NCI-H146 (cell line): ENCODE measurements around the gene ARHGAP9.

Experiments used
- DNase-seq: peaks from one replicate; lab custom pipeline; 2025; lab: John Stamatoyannopoulos, UW

ARHGAP9 gene

DNA sequence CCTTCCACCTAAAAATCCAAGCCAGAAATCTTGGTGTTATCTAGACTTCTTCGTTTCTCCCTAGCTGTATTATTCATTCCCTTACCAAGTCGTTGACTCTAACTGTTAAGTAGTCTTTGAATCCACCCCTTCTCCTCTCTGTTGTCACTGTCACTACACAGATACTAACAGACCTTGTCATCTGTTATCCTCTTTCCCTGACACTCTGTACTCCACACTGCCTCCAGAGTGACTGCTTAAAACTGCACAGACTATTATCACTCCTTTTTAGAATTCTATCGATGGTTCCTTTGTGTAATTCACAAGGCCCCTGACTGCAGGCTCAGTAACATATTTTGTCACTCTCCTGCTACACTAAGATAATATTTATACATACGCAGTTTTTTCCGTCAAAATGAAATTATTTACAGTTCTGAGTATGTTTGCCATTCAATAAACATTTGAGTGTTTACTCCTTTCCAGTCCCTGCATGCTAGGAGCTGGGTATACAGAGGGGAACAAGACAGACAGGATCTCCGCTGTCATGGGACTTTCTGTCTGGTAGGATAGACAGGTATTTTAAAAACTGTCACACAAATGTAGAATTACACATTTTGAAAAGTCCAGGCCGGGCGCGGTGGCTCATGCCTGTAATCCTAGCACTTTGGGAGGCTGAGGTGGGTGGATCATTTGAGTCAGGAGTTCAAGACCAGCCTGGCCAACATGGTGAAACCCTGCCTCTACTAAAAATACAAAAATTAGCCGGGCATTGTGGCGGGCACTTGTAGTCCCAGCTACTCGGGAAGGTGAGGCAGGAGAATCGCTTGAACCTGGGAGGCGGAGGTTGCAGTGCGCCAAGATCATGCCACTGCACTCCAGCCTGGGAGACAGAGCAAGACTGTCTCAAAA lies 12.0 kb upstream of the ARHGAP9 start:
- no peak for DNase-seq

DNA sequence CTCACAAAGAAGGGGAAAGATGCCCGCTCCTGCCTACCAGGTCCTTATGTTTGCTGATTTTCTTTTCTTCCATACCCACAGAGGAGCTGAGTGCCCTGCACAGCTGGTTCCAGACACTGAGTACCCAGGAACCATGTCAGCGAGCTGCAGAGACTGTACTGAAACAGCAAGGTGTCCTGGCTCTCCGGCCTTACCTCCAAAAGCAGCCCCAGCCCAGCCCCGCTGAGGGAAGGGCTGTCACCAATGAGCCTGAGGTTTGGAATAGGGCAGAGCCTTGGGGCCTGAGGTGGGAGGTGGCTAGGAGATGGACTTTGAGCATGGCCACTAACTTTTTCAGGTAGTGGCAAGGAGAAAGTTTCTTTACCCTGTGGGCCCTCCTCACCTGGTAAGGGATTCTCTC lies 10.5 kb upstream of the ARHGAP9 start:
- no peak for DNase-seq

DNA sequence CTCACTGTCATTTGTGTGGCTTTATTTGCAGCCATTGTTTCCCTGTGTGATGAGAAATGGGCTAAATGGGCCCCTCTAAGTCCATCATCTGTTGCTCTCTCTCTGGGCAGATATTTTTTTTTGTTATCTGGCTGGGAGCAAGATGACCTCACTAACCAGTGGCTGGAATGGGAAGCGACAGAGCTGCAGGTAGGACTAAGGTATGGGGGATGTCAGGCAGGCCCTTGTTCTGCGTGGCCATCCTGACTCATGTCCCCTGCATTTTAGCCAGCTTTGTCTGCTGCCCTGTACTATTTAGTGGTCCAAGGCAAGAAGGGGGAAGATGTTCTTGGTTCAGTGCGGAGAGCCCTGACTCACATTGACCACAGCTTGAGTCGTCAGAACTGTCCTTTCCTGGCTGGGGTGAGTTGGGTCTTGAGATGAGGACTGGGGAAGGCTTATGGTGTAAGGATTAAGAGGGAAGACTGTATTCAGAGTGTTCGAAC lies 9.5 kb upstream of the ARHGAP9 start:
- DNase-seq: no peak

DNA sequence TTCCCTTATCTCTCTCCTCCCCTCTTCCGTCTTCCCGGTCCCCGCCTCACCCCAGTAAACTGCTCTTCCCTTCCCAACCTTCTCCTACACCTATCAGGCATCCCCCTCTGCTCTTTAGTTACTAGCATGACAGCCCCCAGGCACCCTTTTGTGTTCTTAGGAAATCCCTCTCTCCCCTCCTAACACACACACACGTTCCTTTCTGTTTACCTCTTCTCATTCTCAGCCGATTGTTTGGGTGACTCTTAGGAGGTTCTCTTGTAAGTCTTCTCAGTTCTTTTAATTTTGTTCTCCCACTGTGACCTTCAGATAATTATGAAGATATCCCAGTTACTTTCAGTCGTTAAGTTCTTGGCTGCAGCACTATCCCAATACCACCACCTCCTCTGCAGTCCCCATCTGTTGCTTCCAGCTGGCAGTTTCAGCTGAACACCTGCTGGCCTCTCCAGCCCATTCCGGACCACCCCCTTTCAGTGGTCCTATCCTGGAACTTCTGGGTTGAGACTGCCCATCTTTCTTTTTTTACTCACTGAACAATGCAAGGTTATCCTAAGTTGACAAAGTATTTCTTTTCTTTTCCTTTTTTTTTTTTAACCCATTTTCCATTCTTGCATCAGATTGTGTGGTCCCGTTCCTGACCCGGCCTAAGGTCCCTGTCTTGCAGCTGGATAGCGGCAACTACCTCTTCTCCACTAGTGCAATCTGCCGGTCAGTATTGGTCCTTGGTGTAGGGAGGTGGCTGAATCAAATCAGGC lies 8.9 kb upstream of the ARHGAP9 start:
- peak; percentile 23 for DNase-seq

GRCh38 chr12:57487597-57488401 lies 8.1 kb upstream of the ARHGAP9 start, which contains the start of gene MARS1:
MARS1 (plus strand) TSS chr12:57488068; CDS start chr12:57488091, 23 bp downstream.
- peak; percentile 96 for DNase-seq

DNA sequence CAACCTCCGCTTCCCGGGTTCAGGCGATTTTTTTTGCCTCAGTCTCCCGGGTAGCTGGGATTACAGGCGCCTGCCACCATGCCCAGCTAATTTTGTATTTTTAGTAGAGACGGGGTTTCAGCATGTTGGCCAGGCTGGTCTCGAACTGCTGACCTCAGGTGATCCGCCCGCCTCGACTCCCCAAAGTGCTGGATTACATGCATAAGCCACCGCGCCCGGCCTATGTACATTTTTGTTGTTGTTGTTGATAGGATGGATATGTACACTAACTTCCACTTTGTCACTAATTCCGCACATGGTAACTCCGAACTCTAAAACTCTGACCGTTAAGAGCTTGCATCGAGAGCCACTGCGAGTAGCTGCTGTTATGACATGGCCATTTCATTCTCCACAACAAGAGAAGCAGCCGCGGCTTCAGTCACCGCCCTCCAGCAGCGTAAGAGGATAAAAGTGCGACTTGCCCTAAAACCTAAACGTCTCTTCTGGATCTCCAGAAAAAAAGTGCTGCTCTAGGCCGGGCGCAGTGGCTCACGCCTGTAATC lies 7.5 kb upstream of the ARHGAP9 start:
- no peak for DNase-seq

DNA sequence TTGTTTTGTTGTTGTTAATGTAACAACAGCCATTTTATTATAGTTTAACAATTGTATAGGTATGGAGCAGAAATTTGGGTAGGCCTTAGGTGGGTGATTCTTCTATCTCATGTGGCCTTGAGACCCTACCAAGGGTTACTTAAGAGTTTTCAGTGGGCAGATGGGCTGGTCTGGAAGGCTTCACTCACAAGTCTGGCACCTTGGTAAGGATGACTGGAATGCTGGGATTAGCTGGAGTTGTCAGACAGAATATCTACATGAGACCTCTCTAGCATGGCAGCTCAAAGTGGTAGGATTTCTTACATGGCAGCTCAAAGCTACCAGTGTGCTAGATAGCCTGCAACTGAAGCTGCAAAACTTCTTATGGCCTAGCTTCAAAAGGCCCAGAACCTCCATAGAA lies 6.0 kb upstream of the ARHGAP9 start:
- no peak for DNase-seq

- no peak for DNase-seq
Measured at GRCh38 chr12:57483466-57483865, 3.8 kb upstream of the ARHGAP9 start.

GRCh38 chr12:57481671-57482070 lies 2.0 kb upstream of the ARHGAP9 start:
- DNase-seq: no peak

DNA sequence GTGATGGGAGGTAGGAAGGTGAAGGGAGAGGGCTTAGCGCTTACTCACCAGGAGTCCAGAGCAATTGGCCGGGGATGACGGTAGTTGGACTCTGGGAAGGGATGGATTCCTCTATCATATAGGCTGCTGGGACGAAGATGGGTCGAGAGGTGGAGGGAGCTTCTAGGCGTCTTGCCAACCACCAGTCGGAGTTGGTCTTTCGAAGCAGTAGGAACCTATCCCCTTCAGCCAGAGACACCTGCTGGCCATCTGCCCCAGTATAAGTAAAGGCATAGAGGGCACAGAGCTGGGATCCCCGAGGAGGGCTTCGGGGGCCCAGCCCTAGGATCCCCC lies 657 bp downstream of the ARHGAP9 start:
- no peak for DNase-seq

- DNase-seq: no peak
Measured at GRCh38 chr12:57477710-57478681, 1.7 kb downstream of the ARHGAP9 start.

DNA sequence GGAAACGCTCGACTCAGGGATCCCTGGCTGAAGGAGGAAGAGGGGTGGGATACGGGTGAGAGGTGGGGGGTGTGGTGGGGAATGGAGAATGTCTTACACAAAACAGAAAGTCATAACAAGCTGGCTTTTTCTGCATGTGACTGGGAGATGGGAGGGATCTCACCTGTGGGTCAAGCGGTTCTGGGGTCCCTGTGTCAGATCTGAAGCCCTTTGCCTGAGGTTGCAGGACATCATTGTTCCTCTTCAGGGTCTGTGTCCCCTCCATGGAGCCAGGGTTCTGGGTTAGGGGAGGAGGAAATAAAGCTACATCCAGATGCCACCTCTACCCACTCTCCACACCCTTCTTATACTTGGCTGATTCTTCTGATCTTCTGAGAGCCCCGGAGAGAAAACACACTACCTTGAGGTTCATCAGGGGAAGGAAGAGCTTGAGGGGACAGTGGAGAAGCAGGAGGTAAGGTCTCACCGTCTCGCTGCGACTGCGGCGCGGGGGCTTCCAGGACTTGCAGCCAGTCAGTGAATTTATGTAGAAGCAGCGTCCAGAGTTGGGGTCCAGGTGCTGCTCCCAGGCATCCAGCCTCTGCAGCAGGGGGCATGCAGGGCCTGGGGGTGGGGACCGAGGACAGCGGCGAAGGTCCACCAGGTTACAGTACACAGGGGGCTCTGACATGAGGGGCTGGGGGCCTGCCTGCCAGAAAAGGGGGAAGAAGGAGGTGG lies 2.5 kb downstream of the ARHGAP9 start:
- no peak for DNase-seq

GRCh38 chr12:57476162-57476992 lies 3.3 kb downstream of the ARHGAP9 start:
- DNase-seq: no peak

DNA sequence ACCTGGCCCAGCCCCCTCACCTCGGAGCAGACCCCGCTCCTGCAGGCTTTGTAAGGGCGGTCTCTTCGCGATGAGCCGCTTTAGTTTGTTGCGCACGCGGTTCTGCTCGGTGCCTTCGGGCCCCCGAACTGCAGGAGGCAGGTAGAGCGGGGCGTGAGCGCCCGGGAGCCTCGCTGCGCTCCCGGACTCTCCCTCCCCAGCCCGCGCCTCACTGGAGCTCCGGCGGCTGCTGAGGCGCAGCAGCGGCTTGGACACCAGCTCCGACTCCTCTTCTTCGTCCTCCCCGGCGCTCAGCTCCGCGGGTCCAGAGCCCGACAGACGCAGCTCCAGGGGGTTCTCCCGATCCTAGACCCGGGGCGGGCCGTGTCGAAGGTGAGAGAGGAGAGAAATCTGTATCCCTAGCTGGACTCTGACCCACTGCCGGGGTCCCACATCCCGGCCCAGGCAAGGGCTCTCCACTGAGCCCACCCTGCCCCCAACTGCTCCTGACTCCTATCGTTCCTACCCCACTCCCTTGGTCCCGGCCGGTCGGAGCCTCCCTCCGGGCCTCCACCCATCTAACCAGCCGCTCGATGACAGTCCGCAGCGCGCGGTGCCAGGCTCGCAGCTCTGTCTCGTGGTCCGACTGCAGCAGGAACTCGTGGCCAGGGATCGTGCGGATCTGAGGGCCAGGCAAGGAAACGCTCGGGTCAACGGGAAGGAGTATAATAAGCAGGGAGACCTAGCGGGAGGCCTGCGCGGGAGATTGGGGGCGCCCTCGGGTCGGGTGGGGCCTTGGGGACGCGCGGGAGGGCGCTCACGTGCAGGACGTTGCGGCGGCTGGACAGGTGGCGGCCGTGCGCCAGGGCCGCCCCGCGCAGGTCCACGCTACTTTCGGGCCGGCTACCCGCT lies 4.2 kb downstream of the ARHGAP9 start:
- peak; percentile 38 for DNase-seq

GRCh38 chr12:57474862-57475261 lies 4.8 kb downstream of the ARHGAP9 start:
- no peak for DNase-seq

DNA sequence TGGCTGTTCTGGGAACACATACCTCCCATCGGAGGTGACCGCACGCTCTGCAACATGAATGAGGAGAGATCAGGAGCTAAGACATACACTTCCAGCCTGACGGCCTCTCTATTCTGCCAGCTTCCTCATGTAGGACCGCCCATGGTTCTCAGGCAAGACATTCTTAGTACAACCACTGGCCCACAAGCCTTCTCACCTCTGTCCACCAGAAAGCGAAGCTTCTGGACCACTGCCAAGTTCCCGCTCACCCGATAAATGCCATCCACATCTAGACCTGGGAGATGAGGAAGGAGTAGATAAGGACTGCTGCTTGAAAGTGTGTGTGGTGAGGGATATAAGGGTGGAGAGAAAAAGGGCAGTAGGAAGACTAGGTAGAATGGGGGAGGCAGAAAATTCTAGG lies 5.2 kb downstream of the ARHGAP9 start:
- no peak for DNase-seq

- DNase-seq: no peak
Measured at GRCh38 chr12:57473886-57474285, 5.8 kb downstream of the ARHGAP9 start.

DNA sequence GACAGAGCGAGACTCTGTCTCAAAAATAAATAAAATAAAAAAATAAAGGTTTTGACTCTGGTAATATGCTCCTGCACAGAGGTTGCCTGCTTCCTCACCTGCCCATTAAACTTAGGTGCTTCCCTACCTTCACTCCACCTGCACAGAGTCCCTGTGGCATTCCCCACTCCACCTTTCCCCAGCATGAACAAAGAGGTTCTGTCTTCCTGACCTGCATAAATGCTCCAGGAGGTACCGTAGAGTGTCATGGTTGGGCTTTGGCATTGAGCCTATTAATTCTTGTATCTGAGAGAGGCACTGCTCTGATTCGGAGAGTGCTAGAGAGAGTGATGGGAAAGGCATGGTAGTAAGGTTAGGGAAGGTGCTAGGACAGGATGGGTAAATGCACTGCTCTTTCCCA lies 6.3 kb downstream of the ARHGAP9 start:
- DNase-seq: no peak
